Measurements from ENCODE around the gene CACUL1.

DNA sequence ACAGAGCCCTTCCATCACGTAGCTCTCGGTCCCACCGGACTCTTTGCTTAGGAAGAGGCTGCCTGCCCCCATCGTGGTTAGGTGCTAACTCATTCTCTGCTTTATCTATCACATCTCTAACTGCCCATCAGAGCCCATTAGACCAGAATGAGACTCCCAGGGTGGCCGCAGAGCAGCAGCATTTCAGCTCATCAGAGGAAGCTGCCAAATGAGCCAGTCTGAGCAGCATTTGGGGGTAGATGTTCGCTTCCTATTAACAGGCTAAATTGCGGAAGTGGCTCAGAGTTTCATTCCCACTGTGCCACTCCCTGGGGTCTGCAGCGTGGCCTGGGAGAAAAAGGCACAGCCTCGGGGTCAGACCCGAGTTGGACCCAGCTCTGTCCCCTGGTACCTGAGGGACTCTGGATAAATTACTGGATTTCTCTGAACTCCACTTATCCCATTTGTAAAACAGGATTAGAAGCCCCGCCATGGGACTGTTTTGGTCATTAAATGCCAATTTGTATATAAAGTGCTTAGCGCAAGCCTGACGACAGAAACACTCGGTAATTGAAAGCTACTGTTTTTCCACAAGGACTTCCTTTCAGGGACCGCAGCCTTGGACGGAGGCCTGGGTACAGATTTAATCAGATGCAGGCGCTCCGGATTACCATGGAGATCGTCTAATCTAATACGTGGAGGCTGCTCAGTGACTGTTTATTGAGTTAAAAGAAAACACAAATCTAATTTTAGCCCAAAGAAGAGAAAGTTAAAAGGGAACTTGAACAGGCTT, 85.6 kb downstream of the CACUL1 start:
- TF ChIP-seq, protein P1, sequence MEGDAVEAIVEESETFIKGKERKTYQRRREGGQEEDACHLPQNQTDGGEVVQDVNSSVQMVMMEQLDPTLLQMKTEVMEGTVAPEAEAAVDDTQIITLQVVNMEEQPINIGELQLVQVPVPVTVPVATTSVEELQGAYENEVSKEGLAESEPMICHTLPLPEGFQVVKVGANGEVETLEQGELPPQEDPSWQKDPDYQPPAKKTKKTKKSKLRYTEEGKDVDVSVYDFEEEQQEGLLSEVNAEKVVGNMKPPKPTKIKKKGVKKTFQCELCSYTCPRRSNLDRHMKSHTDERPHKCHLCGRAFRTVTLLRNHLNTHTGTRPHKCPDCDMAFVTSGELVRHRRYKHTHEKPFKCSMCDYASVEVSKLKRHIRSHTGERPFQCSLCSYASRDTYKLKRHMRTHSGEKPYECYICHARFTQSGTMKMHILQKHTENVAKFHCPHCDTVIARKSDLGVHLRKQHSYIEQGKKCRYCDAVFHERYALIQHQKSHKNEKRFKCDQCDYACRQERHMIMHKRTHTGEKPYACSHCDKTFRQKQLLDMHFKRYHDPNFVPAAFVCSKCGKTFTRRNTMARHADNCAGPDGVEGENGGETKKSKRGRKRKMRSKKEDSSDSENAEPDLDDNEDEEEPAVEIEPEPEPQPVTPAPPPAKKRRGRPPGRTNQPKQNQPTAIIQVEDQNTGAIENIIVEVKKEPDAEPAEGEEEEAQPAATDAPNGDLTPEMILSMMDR (IDR thresholded peaks at IDR 0.05; ENCODE audit: poor library complexity) = no peak
- peak; percentile 47 for TF ChIP-seq EZH2phosphoT487 (IDR thresholded peaks at IDR 0.05; ENCODE audit: low read depth, severe bottlenecking, unreplicated experiment)

Measured in hepatocyte (in vitro differentiated cells).